ENCODE data around the gene FIP1L1. TPM values are rescaled to one million over a fixed set of nuclear protein-coding genes. Genes with fewer than 3 reads are reported as not detected.

FIP1L1 gene
- total and polyA plus RNA-seq, 2 donors (not counting 1 experiment from before 2014, with no cell fraction given) = 19.0 to 79.3 TPM

DNA sequence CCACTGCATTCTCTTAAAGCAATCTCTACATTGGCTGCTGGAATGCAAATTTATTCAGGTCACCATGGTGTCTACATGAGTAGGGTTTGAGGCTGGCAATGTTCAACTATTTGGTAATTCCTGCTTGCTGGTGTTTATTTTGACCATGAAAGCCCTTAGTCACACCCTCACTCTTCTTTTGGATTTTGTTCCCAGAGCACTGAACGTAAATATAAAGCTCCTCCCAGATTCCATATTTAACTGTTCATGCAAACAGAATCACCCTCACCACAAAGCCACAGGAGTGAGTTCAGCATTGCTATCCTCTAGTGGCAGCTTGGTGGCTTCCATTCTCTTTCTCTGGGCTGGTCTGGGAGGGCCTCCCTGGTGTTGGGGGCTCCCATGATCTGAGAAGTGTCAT is 131.0 kb downstream of the FIP1L1 start:
- Histone ChIP-seq H3K9ac (ENCODE audit: low read length) (no peak overlapping the region), H3K9me3 (ENCODE audit: control extremely low read depth in 1 of 3, control insufficient read depth in 2 of 3, insufficient read depth in 1 of 3, low read length in 2 of 3) (no peaks in the 10 kb centered on the region), H3K4me3 (ENCODE audit: control extremely low read depth in 1 of 5, extremely low read depth in 1 of 5, insufficient read depth in 1 of 5, low read depth in 2 of 5, low read length in 4 of 5) (no peak overlapping the region), H3K4me2 (replicated peaks; ENCODE audit: low read depth, low read length, poor library complexity, severe bottlenecking) (no peak overlapping the region), H3K27me3 (replicated peaks in 1 of 4; ENCODE audit: control extremely low read depth in 1 of 4, control insufficient read depth in 3 of 4, insufficient read depth in 4 of 4, low read length in 3 of 4) (peaks cover 0 to 3% (median 0%) of the 10 kb centered on the region in 4 experiments), H3K36me3 (replicated peaks in 1 of 2; ENCODE audit: control extremely low read depth in 1 of 2, control insufficient read depth in 1 of 2, extremely low read depth in 1 of 2, insufficient read depth in 2 of 2, low read length in 1 of 2) (no peaks in the 10 kb centered on the region), H2AFZ (ENCODE audit: insufficient read depth, low read depth, low read length, poor library complexity, severe bottlenecking) (no peak overlapping the region), H3K79me2 (ENCODE audit: control insufficient read depth, insufficient read depth, low read length) (no peaks in the 10 kb centered on the region), H3K27ac (ENCODE audit: low read length in 2 of 2) (no peak overlapping the region), H3K4me1 (ENCODE audit: control insufficient read depth in 2 of 2, insufficient read depth in 2 of 2, low read length in 2 of 2) (no peaks in the 10 kb centered on the region), H4K20me1 (ENCODE audit: control insufficient read depth, insufficient read depth, low read length, poor library complexity, severe bottlenecking) (no peaks in the 10 kb centered on the region)
- Mint-ChIP-seq H3K9me3 (ENCODE audit: insufficient read depth) (no peaks in the 10 kb centered on the region), H3K27me3 (peaks cover 16% of the 10 kb centered on the region), H3K27ac (no peak overlapping the region), H3K4me1 (no peaks in the 10 kb centered on the region), H3K4me3 (no peak overlapping the region)
- intact Hi-C loops (cut with micrococcal nuclease) = no loop called here
- ChIA-PET POLR2A (no interaction called here), CTCF (no interaction called here)
- WGBS (ENCODE audit: insufficient coverage) = 40% methylated on average over 1 of the region's 1 CpG
- TF ChIP-seq EZH2 (IDR thresholded peaks at IDR 0.05; ENCODE audit: borderline replicate concordance, insufficient read depth, low read depth, low read length, poor library complexity, severe bottlenecking) = no peak
- TF ChIP-seq, protein P1, sequence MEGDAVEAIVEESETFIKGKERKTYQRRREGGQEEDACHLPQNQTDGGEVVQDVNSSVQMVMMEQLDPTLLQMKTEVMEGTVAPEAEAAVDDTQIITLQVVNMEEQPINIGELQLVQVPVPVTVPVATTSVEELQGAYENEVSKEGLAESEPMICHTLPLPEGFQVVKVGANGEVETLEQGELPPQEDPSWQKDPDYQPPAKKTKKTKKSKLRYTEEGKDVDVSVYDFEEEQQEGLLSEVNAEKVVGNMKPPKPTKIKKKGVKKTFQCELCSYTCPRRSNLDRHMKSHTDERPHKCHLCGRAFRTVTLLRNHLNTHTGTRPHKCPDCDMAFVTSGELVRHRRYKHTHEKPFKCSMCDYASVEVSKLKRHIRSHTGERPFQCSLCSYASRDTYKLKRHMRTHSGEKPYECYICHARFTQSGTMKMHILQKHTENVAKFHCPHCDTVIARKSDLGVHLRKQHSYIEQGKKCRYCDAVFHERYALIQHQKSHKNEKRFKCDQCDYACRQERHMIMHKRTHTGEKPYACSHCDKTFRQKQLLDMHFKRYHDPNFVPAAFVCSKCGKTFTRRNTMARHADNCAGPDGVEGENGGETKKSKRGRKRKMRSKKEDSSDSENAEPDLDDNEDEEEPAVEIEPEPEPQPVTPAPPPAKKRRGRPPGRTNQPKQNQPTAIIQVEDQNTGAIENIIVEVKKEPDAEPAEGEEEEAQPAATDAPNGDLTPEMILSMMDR (IDR thresholded peaks at IDR 0.05) = no peak
- DNase-seq (no peak), ATAC-seq (ENCODE audit: low read depth) (no peak)

DNA sequence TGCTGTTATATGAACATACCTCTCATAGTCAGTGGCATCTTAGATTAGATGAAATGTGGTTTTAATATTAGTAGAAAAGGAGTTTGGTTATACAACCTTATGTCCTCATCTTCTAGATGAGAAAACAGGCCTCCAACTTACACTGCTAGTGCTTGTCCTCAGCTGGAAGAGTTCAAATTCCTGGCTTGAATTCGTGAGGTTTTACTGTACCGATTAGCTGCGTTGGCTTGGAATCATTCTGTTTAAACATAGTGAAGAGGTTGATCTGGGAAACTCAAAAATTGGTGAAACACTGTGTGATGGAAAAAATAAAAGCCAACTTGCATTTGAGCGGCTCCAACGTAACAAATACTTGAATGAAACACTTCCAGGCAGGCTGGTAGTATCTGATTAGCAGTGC is 132.9 kb downstream of the FIP1L1 start:
- no peak for TF ChIP-seq EZH2 (IDR thresholded peaks at IDR 0.05; ENCODE audit: borderline replicate concordance, insufficient read depth, low read depth, low read length, poor library complexity, severe bottlenecking)
- TF ChIP-seq, protein P1 (IDR thresholded peaks at IDR 0.05) = no peak
- Mint-ChIP-seq H3K4me1 (no peaks in the 10 kb centered on the region), H3K9me3 (ENCODE audit: insufficient read depth) (no peaks in the 10 kb centered on the region), H3K4me3 (no peak overlapping the region), H3K27me3 (peaks cover 21% of the 10 kb centered on the region), H3K27ac (no peak overlapping the region)
- Histone ChIP-seq H3K4me3 (ENCODE audit: control extremely low read depth in 1 of 5, extremely low read depth in 1 of 5, insufficient read depth in 1 of 5, low read depth in 2 of 5, low read length in 4 of 5) (no peak overlapping the region), H3K36me3 (replicated peaks in 1 of 2; ENCODE audit: control extremely low read depth in 1 of 2, control insufficient read depth in 1 of 2, extremely low read depth in 1 of 2, insufficient read depth in 2 of 2, low read length in 1 of 2) (no peaks in the 10 kb centered on the region), H3K79me2 (ENCODE audit: control insufficient read depth, insufficient read depth, low read length) (no peaks in the 10 kb centered on the region), H4K20me1 (ENCODE audit: control insufficient read depth, insufficient read depth, low read length, poor library complexity, severe bottlenecking) (no peaks in the 10 kb centered on the region), H3K27ac (ENCODE audit: low read length in 2 of 2) (no peak overlapping the region), H3K4me2 (replicated peaks; ENCODE audit: low read depth, low read length, poor library complexity, severe bottlenecking) (no peak overlapping the region), H3K4me1 (ENCODE audit: control insufficient read depth in 2 of 2, insufficient read depth in 2 of 2, low read length in 2 of 2) (no peaks in the 10 kb centered on the region), H3K9me3 (ENCODE audit: control extremely low read depth in 1 of 3, control insufficient read depth in 2 of 3, insufficient read depth in 1 of 3, low read length in 2 of 3) (no peaks in the 10 kb centered on the region), H3K27me3 (replicated peaks in 1 of 4; ENCODE audit: control extremely low read depth in 1 of 4, control insufficient read depth in 3 of 4, insufficient read depth in 4 of 4, low read length in 3 of 4) (peaks cover 0 to 3% (median 0%) of the 10 kb centered on the region in 4 experiments), H3K9ac (ENCODE audit: low read length) (no peak overlapping the region), H2AFZ (ENCODE audit: insufficient read depth, low read depth, low read length, poor library complexity, severe bottlenecking) (no peak overlapping the region)
- no peak for DNase-seq
- WGBS (ENCODE audit: insufficient coverage) = 93% methylated on average over 2 of the region's 5 CpGs
- intact Hi-C loops (cut with micrococcal nuclease) = no loop called here
- CTCF ChIA-PET = no interaction called here
- no peak for ATAC-seq (ENCODE audit: low read depth)
- POLR2A ChIA-PET = no interaction called here

Other genes with a start within 250 kb of the FIP1L1 start
- 20.4 and 20.9 TPM in 2 replicates for gene SCFD2, start 11.6 kb upstream of the FIP1L1 start, total RNA-seq
- 12.5 and 12.8 TPM in 2 replicates for gene SCFD2, start 11.6 kb upstream of the FIP1L1 start, polyA plus RNA-seq
- 0.10 TPM in 1 of 2 replicates, not detected in the other for gene LNX1, start 213.8 kb downstream of the FIP1L1 start, total RNA-seq
- gene LNX1, start 213.8 kb downstream of the FIP1L1 start, polyA plus RNA-seq = not detected in 2 replicates

Data from B cell (primary cell).